ENCODE results near the gene SPN. TPM values are rescaled to one million over a fixed set of nuclear protein-coding genes. Genes with fewer than 3 reads are reported as not detected.

SPN gene
- total and polyA plus RNA-seq, 2 of the 4 experiments (the other 2 are of a cell fraction), result not detected

DNA sequence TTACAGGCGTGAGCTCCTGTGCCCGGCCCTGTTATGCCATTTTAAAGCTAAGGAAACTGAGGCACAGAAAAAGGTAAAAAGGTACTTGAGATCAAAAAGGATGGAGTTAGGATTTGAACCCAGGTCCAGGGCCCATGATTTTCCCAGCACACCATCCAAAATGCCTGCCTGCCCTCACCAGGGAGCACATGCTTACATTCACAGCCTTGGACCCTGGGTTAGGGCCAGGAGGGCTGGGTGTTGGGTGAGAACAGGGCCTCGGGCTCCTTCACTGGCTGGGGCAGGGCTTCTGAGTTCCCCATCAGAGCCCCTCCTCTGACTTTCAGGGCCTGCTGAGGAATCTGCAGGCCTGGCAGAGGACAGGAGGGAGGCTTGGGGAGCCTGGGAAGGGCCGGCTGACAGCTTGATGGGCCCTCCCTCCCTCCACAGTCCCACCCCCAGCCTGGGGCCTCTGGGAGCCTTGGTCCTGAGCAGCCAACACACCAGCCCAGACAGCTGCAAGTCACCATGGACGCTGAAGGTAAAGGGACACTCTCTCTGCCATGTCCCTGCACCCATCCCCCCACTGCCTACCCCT, 15.7 kb downstream of the SPN start, which contains the start of gene QPRT:
QPRT (plus strand) TSS at position 490 of the 577 bp plus-strand sequence; CDS start at position 508, 18 bp downstream.
- in situ Hi-C loops (cut with MboI; ENCODE audit: low sequenced_read_pairs) (no loop called here), dilution Hi-C loops (cut with HindIII; ENCODE audit: low sequenced_read_pairs, unreplicated experiment) (no loop called here)
- H4K5ac ChIP-seq (ENCODE audit: low read depth, low read length), result peak within 1 kb of the TSS; percentile 59; the same call in 1 of the 2 replicates

More for the DNA sequence above, 15.7 kb downstream of the SPN start, which contains the start of gene QPRT:
- Histone ChIP-seq H2BK20ac (ENCODE audit: low read depth, low read length) (no peak within 1 kb of the TSS), H3K4me2 (ENCODE audit: low read depth, low read length) (peak within 1 kb of the TSS; percentile 59), H2AK5ac (ENCODE audit: low read depth, low read length) (no peak within 1 kb of the TSS), H3K4me1 (ENCODE audit: control insufficient read depth, insufficient read depth, low read length) (peaks cover 10% of the 10 kb centered on the region; the same call in 1 of the 2 replicates), H3K4ac (ENCODE audit: low read depth, low read length) (peak within 1 kb of the TSS; percentile 65), H2AFZ (replicated peaks; ENCODE audit: low read length, poor library complexity) (peak within 1 kb of the TSS; percentile 85), H3K18ac (ENCODE audit: low read depth, low read length) (peak within 1 kb of the TSS; percentile 16; the same call in 1 of the 2 replicates), H3K9me1 (ENCODE audit: insufficient read depth, low read length) (peaks cover 2% of the 10 kb centered on the region; the same call in 1 of the 2 replicates), H2BK5ac (ENCODE audit: low read depth, low read length, poor library complexity, severe bottlenecking) (no peak within 1 kb of the TSS), H2BK15ac (ENCODE audit: low read depth, low read length) (no peak within 1 kb of the TSS), H3K14ac (replicated peaks; ENCODE audit: low read depth, low read length) (0 out of 2 replicates have a peak within 1 kb of the TSS, but pooled peaks have one; percentile 66), H4K8ac (ENCODE audit: low read depth in 2 of 2, low read length in 2 of 2) (peak within 1 kb of the TSS; percentile 22 to 28; a peak in 1 of 4 replicates), H3K36me3 (ENCODE audit: control insufficient read depth, insufficient read depth, low read length) (no peaks in the 10 kb centered on the region), H4K91ac (ENCODE audit: insufficient read depth, low read depth, low read length) (no peak within 1 kb of the TSS), H3K23ac (ENCODE audit: low read depth, low read length) (no peak within 1 kb of the TSS), H4K20me1 (ENCODE audit: insufficient read depth, low read length) (no peaks in the 10 kb centered on the region), H3K79me1 (ENCODE audit: low read depth in 1 of 2, low read length in 2 of 2) (no peaks in the 10 kb centered on the region), H3K27me3 (ENCODE audit: control insufficient read depth, insufficient read depth, low read length) (no peaks in the 10 kb centered on the region), H2AK9ac (replicated peaks; ENCODE audit: low read depth, low read length, poor library complexity) (peak within 1 kb of the TSS; percentile 37), H3K27ac (ENCODE audit: insufficient read depth, low read length) (peak within 1 kb of the TSS; percentile 56; the same call in 1 of the 2 replicates), H3K9me3 (ENCODE audit: control insufficient read depth, insufficient read depth, low read length) (no peaks in the 10 kb centered on the region), H3K56ac (ENCODE audit: extremely low read depth, insufficient read depth, low read length) (no peak within 1 kb of the TSS), H2BK120ac (ENCODE audit: low read depth, low read length) (peak within 1 kb of the TSS; percentile 48; the same call in 1 of the 2 replicates), H3K4me3 (ENCODE audit: insufficient read depth, low read depth, low read length) (peak within 1 kb of the TSS; percentile 30), H3K9ac (ENCODE audit: low read depth, low read length) (no peak within 1 kb of the TSS; the same call in 1 of the 2 replicates)
- DNase-seq (peak; percentile 22), ATAC-seq (ENCODE audit: low read depth) (peak; percentile 88)
- BruUV-seq (replicated peaks), result no TSS peak
- no peak for TF ChIP-seq BHLHE40 (IDR thresholded peaks at IDR 0.05; ENCODE audit: low read depth, low read length)
- TF ChIP-seq MAZ (IDR thresholded peaks at IDR 0.05; ENCODE audit: borderline replicate concordance, low read depth, low read length), result peak; percentile 30; the same call in 1 of the 2 replicates
- intact Hi-C loops (cut with micrococcal nuclease), result no loop called here
- WGBS, 2 experiments (ENCODE audit: extremely low coverage in 2 of 2, insufficient read length in 1 of 2), result no CpG with 5 or more reads among the region's 5 CpGs
- POLR2A ChIA-PET (ENCODE audit: unreplicated experiment), result no interaction called here
- CTCF ChIA-PET, result interaction anchor here (1.7 kb wide), 1 partner anchor 21 kb away, joined by 5 read pairs; no protein-coding TSS in a partner anchor

Data from IMR-90 (cell line).